NCI-H2196 treated with DMSO at 0.1 percent for 48 hours (cell line): ENCODE data around the gene HIPK2.
"Not testable (repeated sequence)": the region's sequence is repeated elsewhere in the genome, so short reads cannot be mapped to it uniquely, and the experiment has no call there.

Experiments used
- DNase-seq: peaks from one replicate; lab custom pipeline; 2025; ENCODE audit not compliant: unreplicated experiment; lab: John Stamatoyannopoulos, UW

HIPK2 gene

GRCh38 chr7:139635526-139636302 lies 142.1 kb downstream of the HIPK2 start:
- no peak for DNase-seq

DNA sequence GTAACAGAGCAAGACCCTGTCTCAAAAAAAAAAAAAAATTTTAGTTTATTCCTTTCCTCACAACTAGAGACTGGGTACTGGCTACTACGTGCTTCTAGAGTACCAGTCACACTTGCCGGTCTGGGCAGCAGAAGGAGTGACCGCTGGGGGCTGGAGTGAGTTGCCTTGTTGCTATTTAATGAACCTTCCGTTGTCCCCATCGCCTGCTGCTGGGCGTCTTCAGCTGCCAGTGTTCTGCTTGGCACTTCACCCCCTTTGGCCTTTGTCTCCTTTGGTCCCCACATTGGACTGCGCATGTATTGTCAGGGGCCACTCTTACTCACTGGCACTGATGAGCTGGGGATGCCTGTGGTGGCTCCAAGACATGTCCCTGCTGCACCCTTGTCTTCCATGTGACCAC lies 143.7 kb downstream of the HIPK2 start:
- DNase-seq: no peak

DNA sequence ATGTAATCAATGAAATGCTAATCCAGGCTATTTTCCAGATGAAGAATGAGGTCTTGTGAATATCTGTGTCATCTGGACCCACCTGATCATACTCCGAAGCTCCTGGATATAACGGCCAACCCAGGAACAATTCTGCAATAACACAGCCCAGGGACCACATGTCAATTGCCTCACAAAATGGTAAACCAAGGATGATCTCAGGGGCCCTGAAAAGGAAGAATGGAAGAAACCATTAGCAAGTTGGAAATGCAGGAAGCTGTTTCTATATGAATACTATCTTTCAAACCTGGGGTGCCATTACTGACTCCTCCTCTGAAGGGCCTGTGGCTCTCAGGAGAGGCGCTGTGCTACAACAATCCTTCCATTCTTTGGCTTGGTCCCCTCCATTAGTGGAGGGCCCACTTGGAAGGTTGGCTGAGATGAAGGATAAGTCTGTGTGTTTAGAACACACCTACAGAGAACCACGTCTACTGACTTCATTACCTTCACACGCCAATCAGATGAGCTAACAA lies 146.2 kb downstream of the HIPK2 start:
- no peak for DNase-seq

- DNase-seq: no peak
Observed at GRCh38 chr7:139630643-139631519, 146.9 kb downstream of the HIPK2 start.

GRCh38 chr7:139629392-139630082 lies 148.3 kb downstream of the HIPK2 start:
- no peak for DNase-seq

- no peak for DNase-seq
Observed at GRCh38 chr7:139627831-139628230, 150.0 kb downstream of the HIPK2 start.

- DNase-seq: no peak
Observed at GRCh38 chr7:139626817-139627216, 151.0 kb downstream of the HIPK2 start.

- no peak for DNase-seq
Observed at GRCh38 chr7:139623518-139623917, 154.3 kb downstream of the HIPK2 start.

GRCh38 chr7:139620676-139621344 lies 157.0 kb downstream of the HIPK2 start:
- DNase-seq: no peak

DNA sequence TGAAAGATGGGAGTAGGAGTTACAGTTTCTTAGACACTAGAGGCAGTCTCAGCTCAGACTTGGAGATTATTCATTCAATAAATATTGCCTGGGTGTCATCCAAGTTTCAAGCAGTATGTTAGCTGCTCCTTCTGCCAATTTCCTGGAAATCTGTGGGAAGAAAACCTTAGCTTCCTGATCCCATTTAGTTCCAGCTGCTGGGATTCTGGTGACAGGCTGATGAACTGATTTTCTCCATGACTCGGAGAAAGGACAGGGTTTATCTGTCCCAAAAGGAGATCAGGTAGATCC lies 158.5 kb downstream of the HIPK2 start:
- no peak for DNase-seq

- no peak for DNase-seq
Observed at GRCh38 chr7:139618482-139619366, 159.1 kb downstream of the HIPK2 start.

DNA sequence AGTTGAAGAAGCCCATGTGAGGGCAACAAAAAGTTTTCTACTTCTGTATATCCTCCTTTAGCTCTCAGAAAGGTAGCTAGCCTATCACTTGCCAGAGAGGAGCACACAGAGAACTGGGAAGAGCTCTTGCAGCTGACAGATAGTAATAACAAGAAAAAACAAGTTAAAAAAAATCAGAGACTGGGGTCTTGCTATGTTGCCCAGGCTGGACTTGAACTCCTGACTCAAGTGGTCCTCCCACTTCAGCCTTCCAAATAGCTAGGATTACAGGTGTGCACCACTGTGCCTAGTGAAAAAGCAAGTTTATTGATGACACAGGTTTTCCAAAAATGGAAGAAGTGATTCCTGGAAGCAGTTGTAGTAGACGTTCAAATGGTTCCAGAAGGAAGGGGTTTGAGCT lies 160.7 kb downstream of the HIPK2 start:
- DNase-seq: no peak

DNA sequence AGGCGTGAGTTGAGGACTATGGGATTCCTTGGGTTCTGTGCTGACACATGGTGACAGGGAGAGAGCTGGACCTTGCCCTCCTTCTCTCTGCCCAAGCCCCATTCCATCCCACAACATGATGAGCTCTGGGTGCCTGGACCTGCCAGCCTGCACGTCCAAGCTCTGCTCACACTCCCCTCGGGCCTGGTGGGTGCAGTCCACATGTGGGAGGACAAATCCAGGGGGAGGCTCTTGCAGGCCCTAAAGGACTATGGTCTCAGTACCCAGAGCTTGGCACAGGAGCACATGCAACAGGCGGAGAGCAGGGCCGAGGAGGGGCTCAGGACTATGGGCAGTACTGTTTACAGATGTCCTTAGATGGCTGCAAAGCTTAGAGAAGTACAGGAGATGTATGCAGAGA lies 162.9 kb downstream of the HIPK2 start:
- DNase-seq: no peak

GRCh38 chr7:139613971-139614411 lies 163.8 kb downstream of the HIPK2 start:
- peak; percentile 11 for DNase-seq

DNA sequence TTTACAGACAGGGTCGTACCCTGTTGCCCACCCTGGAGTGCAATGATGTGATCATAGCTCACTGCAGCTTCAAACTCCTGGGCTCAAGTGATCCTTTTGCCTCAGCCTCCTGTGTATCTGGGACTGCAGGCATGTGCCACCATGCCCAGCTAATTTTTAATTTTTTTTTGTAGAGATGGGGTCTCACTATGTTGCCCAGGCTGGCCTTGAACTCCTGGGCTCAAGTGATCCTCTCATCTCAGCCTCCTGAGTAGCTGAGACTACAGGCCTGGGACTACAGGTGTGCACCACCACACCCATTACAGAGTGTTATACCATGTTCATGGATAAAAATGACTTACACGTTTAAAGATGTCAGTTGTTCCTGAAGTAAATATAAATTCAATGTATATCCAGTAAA lies 166.2 kb downstream of the HIPK2 start:
- not testable (repeated sequence) for DNase-seq

- no peak for DNase-seq
Observed at GRCh38 chr7:139610595-139610994, 167.2 kb downstream of the HIPK2 start.

- no peak for DNase-seq
Observed at GRCh38 chr7:139603896-139604295, 173.9 kb downstream of the HIPK2 start.

- no peak for DNase-seq
Observed at GRCh38 chr7:139603282-139603681, 174.5 kb downstream of the HIPK2 start.

- peak; percentile 43 for DNase-seq
Observed at GRCh38 chr7:139602143-139602722, 175.6 kb downstream of the HIPK2 start.

DNA sequence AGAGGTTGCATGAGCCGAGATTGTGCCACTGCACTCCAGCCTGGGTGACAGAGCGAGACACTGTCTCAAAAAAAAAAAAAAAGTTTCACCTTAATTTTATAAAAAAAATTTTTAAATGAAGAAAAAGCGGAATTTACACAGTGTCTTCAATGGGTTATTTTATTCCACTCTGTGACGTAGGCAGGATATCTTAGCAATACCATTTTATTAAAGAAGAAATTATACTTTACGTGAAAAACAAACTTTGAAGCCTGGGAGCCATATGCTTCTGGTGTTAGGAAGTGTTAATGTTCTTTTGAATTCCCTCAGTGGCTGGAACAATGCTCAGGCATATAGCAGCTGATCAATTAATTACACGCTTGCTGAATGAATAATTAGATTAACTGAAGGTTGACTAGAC lies 176.6 kb downstream of the HIPK2 start:
- DNase-seq: no peak
